ENCODE results near the gene OLA1. TPM values are rescaled to one million over a fixed set of nuclear protein-coding genes. Genes with fewer than 3 reads are reported as not detected.

OLA1 gene
- total RNA-seq, 4 donors from 2014 or later, result 75.4 to 111 (median 92.8) TPM

DNA sequence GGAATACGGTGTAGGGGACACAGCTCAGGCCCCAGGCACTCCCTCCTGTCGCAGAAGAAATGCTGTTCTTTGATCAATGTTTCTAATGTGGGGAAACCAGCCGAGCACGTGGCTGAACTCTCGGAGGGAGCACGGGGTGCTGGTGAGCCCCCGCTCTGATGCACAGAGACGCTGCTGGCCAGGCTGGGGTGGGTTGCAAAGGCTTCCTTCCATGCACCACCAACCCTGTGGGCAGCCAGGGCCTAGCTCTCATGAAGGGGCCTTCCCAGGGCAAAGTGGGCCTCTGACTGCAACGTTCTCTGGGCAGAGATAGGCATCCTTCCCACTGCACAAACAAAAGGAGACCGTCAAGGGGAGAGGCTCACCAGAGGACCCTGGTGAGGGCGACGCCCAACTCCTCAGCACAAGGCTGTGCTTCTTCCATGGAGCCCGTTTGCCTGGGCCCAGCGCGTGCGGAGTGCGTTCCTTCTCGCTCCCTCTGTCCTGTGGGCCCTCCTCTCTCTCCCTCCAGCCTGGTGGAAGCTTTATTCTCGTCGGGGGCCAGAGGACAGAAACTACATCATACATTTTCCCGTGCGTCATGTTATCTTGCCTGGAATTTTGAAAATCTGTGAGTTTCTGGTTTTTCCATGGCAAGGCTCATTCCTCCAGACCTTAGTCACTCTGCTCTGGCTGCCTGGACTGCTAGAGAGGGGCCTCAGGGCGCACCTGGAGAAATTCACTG, 222.0 kb downstream of the OLA1 start:
- no peaks in the 10 kb centered on the region for H3K27me3 ChIP-seq
- H3K4me1 ChIP-seq, result peaks cover 23 to 40% of the 10 kb centered on the region in 2 donors
- no peaks in the 10 kb centered on the region for H3K9me3 ChIP-seq
- in situ Hi-C loops (cut with MboI; ENCODE audit: low sequenced_read_pairs in 4 of 4), result loop anchor here in 2 of 4 donors (25.0 kb wide), 2 partner anchors 139 to 439 kb away; no protein-coding TSS in a partner anchor
- intact Hi-C loops (cut with DNase I; ENCODE audit: low total_unique reads), result no loop called here
- H3K36me3 ChIP-seq, result no peaks in the 10 kb centered on the region
- TF ChIP-seq CTCF (IDR thresholded peaks at IDR 0.05 in 4 of 5, conservative IDR thresholded peaks at IDR 0.05 in 1 of 5) (no peak), POLR2A (IDR thresholded peaks at IDR 0.05) (no peak)
- DNase-seq (no peak), ATAC-seq (no peak)
- H3K27ac ChIP-seq, result peak overlapping the region; percentile 95 to 99 (median 96)
- no peak overlapping the region for H3K4me3 ChIP-seq

GRCh38 chr2:174025271-174026121, 222.8 kb downstream of the OLA1 start:
- ATAC-seq (peak; percentile 55 to 65), DNase-seq (peak; percentile 88 to 91)
- TF ChIP-seq CTCF (IDR thresholded peaks at IDR 0.05 in 4 of 5, conservative IDR thresholded peaks at IDR 0.05 in 1 of 5) (no peak), POLR2A (IDR thresholded peaks at IDR 0.05) (peak in 1 of 2 donors; percentile 56)
- Histone ChIP-seq H3K9me3 (no peaks in the 10 kb centered on the region), H3K4me1 (peaks cover 23 to 42% of the 10 kb centered on the region in 2 donors), H3K4me3 (peak overlapping the region; percentile 6 to 52 (median 34)), H3K27me3 (no peaks in the 10 kb centered on the region), H3K27ac (peak overlapping the region; percentile 95 to 99 (median 96)), H3K36me3 (no peaks in the 10 kb centered on the region)
- intact Hi-C loops (cut with DNase I; ENCODE audit: low total_unique reads), result loop anchor here (1.0 kb wide), 1 partner anchor 11 kb away; no protein-coding TSS in a partner anchor
- in situ Hi-C loops (cut with MboI; ENCODE audit: low sequenced_read_pairs in 4 of 4), result loop anchor here in 2 of 4 donors (25.0 kb wide), 2 partner anchors 138 to 438 kb away; no protein-coding TSS in a partner anchor

DNA sequence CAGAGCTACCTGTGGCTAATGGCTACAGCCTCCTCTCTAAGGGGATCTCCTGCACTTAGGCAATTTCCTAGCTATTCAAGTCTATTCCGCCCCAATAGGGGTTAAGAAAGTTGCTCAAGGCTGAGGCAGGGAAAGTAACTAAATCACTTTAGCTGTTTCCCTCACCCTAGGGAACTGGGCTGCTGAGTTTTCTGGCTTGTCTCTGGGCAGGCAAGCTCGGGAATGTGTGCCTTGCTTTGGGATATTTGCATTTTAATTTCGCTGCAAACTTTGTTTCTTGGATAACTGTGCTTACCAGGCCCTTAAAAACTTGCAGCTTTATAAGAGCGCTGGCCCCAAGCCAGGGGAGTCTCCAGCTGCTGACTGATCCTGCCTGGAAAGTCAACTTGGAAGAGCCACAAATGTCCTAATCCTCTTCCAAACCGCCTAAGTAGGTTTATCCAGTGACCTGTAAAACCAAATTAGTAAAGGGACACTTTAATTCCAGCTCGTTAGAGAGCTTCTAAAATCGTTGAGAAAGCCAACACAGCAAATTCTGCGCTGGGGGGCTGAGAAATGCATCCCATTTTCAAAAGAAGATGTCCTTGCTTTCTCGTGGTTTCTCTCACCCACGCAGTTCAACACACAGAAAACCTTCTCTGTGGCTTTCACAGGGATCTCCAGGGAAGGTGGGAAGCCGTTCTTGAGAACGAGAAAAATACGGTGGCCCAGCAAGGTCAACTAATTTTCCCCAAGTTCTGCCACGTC, 223.6 kb downstream of the OLA1 start:
- H3K36me3 ChIP-seq, result no peaks in the 10 kb centered on the region
- H3K4me1 ChIP-seq, result peaks cover 23 to 42% of the 10 kb centered on the region in 2 donors
- DNase-seq (peak; percentile 70 to 83), ATAC-seq (peak; percentile 51 to 64)
- H3K9me3 ChIP-seq, result no peaks in the 10 kb centered on the region
- intact Hi-C loops (cut with DNase I; ENCODE audit: low total_unique reads), result loop anchor here (1.0 kb wide), 3 partner anchors 12 to 59 kb away; partner anchors contain the start of gene SP3
- H3K4me3 ChIP-seq, result peak overlapping the region; percentile 9 to 52 (median 34)
- in situ Hi-C loops (cut with MboI; ENCODE audit: low sequenced_read_pairs in 4 of 4), result loop anchor here in 3 of 4 donors (25.0 kb wide), 4 partner anchors 137 to 987 kb away; no protein-coding TSS in a partner anchor
- TF ChIP-seq CTCF (IDR thresholded peaks at IDR 0.05 in 4 of 5, conservative IDR thresholded peaks at IDR 0.05 in 1 of 5) (no peak), POLR2A (IDR thresholded peaks at IDR 0.05) (peak in 1 of 2 donors; percentile 42)
- H3K27me3 ChIP-seq, result no peaks in the 10 kb centered on the region
- H3K27ac ChIP-seq, result peak overlapping the region; percentile 95 to 99 (median 96)
